AG04449 (cell line): Measurements from ENCODE around the gene CDK5R1.
A peak's percentile ranks its signal among the peaks of the same experiment; 100 is the strongest.
"Not testable (repeated sequence)": the region's sequence is repeated elsewhere in the genome, so short reads cannot be mapped to it uniquely, and the experiment has no call there.

ENCODE experiments used
- CTCF ChIA-PET: fragments of 350-600 bp; formaldehyde crosslinking; extraction: SDS; loops from one replicate; lab custom pipeline; 2021; ENCODE audit warnings: antibody characterized with exemption; lab: Yijun Ruan, JAX
- POLR2A ChIA-PET: fragments of 400-600, 350-600 bp; formaldehyde crosslinking; extraction: SDS; loops from one replicate; lab custom pipeline; 2020; ENCODE audit warnings: antibody characterized with exemption, inconsistent platforms; lab: Yijun Ruan, JAX
- DNase-seq: peaks from one replicate; pipeline ENCODE4 v3.0.0-alpha.2; 2010; ENCODE audit warnings: low read depth, low spot score
- H3K4me3 ChIP-seq: 2 replicates; pipeline ENCODE4 v1.5.1; 2011; ENCODE audit warnings: low read depth, mild to moderate bottlenecking, control low read depth, low read length
- TF ChIP-seq, protein P1 (sequence below): IDR thresholded peaks from one replicate; pipeline ENCODE4 v1.5.1; 2011; ENCODE audit warnings: mild to moderate bottlenecking, moderate library complexity, low read length, control low read depth, inconsistent platforms; ENCODE audit not compliant: insufficient read depth; ENCODE audit errors: missing control alignments

CDK5R1 gene

DNA sequence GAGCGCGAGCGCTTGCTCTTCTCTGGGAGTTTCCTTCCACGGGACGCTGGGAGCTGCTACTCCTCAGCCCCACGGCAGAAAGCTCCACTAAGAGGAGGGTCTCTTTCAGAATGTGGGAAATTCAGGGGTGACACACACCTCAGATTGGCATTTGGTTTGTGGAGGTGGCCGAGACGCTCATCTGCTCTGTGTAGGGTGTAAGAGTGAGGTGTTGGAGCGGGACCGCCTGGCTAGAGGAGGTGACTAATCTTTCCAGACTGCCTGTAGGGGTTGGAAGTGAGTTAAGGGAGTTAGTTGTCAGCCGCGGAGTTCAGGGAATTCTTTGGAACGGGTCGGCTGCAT lies 41.7 kb upstream of the CDK5R1 start:
- ChIA-PET POLR2A (no interaction called here), CTCF (interaction anchor here (0.8 to 14.4 kb wide), 13 partner anchors 9 to 192 kb away, joined by 3 to 247 read pairs (median 6); partner anchors contain the start of gene CDK5R1)
- TF ChIP-seq, protein P1, sequence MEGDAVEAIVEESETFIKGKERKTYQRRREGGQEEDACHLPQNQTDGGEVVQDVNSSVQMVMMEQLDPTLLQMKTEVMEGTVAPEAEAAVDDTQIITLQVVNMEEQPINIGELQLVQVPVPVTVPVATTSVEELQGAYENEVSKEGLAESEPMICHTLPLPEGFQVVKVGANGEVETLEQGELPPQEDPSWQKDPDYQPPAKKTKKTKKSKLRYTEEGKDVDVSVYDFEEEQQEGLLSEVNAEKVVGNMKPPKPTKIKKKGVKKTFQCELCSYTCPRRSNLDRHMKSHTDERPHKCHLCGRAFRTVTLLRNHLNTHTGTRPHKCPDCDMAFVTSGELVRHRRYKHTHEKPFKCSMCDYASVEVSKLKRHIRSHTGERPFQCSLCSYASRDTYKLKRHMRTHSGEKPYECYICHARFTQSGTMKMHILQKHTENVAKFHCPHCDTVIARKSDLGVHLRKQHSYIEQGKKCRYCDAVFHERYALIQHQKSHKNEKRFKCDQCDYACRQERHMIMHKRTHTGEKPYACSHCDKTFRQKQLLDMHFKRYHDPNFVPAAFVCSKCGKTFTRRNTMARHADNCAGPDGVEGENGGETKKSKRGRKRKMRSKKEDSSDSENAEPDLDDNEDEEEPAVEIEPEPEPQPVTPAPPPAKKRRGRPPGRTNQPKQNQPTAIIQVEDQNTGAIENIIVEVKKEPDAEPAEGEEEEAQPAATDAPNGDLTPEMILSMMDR: no peak
- peak; percentile 36 for DNase-seq
- peak overlapping the region; percentile 88 for H3K4me3 ChIP-seq

DNA sequence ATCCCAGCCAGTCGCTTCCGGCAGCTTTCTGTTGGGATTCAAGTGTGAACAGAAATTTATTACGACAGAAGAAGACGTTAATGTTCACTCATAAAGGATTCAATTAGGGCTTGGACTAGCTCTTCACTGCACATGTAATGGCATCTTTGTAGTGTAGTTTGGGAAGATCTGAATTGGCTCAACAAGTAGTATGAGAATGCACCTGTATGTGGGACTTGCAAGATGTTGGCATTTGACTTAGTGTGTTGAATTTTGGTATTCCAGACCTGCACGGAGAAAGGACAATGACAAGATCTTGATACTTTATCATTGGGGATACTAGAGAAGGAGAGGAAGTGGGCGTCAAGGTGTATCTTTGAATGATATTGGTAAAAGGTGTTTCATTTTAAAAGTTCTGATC lies 41.3 kb upstream of the CDK5R1 start:
- no peak for DNase-seq
- ChIA-PET POLR2A (no interaction called here), CTCF (interaction anchor here (0.8 to 14.4 kb wide), 9 partner anchors 8 to 192 kb away, joined by 3 to 247 read pairs (median 16); partner anchors contain the start of gene CDK5R1)
- TF ChIP-seq, protein P1: no peak
- H3K4me3 ChIP-seq: peak overlapping the region; percentile 88

DNA sequence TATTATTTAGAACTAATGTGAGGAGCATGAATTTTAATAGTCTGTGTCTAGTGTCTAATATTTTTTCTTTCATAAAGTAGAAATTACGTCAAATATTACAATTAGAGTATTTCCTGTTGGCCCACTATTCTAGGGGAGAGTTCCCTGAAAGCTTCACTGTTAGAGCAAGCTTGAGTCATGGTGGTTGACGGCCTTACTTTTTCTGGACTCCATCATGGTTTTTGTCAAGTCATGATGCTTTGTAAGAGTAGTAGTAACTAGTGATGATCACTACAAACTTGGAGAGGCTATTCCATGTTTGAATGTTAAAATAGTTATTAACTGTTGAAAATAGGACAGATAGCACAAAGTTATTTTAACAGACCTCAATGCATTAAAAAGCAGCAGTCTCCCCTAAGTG lies 40.8 kb upstream of the CDK5R1 start:
- TF ChIP-seq, protein P1: no peak
- no peak overlapping the region; the same call in 1 of the 2 replicates for H3K4me3 ChIP-seq
- DNase-seq: no peak
- CTCF ChIA-PET: interaction anchor here (1.3 to 14.4 kb wide), 2 partner anchors 15 to 38 kb away, joined by 3 to 247 read pairs; no protein-coding TSS in a partner anchor
- POLR2A ChIA-PET: no interaction called here

GRCh38 chr17:32446949-32447348 lies 39.8 kb upstream of the CDK5R1 start:
- DNase-seq: no peak
- POLR2A ChIA-PET: no interaction called here
- CTCF ChIA-PET: interaction anchor here (1.3 to 14.4 kb wide), 2 partner anchors 14 to 37 kb away, joined by 3 to 247 read pairs; no protein-coding TSS in a partner anchor
- no peak overlapping the region for H3K4me3 ChIP-seq
- TF ChIP-seq, protein P1: no peak

DNA sequence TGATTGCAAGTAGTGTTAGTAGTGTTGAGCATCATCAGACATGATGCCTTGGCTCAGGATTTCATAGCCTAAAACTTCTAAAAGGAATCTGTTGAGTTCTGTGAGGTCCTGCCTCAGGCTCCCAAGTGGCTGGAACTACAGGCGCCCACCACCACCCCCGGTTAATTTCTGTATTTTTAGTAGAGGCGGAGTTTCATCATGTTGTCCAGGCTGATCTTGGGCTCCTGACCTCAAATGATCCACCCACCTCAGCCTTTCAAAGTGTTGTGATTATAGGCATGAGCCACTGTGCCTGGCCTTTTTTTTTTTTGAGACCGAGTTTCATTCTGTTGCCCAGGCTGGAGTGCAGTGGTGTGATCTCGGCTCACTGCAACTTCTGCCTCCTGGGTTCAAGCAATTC lies 36.8 kb upstream of the CDK5R1 start:
- CTCF ChIA-PET: interaction anchor here (14.4 kb wide), 1 partner anchor 11 kb away, joined by 247 read pairs; no protein-coding TSS in a partner anchor
- H3K4me3 ChIP-seq: no peak overlapping the region
- TF ChIP-seq, protein P1: no peak

DNA sequence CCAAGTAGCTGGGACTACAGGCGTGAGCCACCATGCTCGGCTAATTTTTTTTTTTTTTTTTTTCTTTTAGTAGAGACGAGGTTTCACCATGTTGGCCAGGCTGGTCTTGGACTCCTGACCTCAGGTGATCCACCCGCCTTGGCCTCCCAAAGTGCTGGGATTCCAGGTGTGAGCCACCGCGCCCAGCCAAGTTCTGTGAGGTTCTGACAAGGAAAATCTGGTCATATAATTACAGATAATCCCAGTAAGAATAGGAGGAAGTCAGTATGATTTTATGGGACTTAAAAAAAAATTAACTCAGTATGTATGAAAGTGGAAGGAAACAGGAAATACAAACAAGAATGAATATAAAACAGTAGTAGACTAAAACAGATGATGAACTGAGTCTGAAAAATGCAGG lies 36.4 kb upstream of the CDK5R1 start:
- DNase-seq, H3K4me3 ChIP-seq, POLR2A ChIA-PET: not testable (repeated sequence)
- CTCF ChIA-PET: interaction anchor here (14.4 kb wide), 1 partner anchor 11 kb away, joined by 247 read pairs; no protein-coding TSS in a partner anchor

More for the DNA sequence above, 36.8 kb upstream of the CDK5R1 start:
- no peak for DNase-seq
- POLR2A ChIA-PET: no interaction called here

DNA sequence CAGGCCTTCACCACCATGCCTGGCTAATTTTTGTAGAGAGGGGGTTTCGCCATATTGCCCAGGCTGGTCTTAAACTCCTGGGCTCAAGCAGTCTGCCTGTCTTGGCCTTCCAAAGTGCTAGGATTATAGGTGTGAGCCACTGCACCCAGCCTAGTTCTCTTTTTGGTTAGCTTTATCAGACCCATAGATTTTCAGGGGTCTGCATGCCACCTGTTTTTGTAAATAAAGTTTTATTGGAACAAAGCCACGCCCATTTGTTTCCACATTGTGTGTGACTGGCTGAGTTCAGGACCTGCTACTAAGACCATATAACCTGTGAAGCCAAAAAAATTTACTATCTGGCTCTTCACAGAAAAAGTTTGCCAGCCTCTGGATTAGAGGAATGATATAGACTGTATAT lies 34.9 kb upstream of the CDK5R1 start:
- DNase-seq: no peak
- POLR2A ChIA-PET: no interaction called here
- CTCF ChIA-PET: interaction anchor here (14.4 kb wide), 1 partner anchor 9 kb away, joined by 247 read pairs; no protein-coding TSS in a partner anchor
- TF ChIP-seq, protein P1: no peak
- H3K4me3 ChIP-seq: no peak overlapping the region
